SK-N-SH (cell line): ENCODE data around the gene SULT2A1. TPM values are rescaled to one million over a fixed set of nuclear protein-coding genes. Genes with fewer than 3 reads are reported as not detected.

Experiments
- CTCF ChIA-PET: fragments of 300-600, 350-600 bp; formaldehyde crosslinking; extraction: SDS; loops from one replicate; lab custom pipeline; 2021; lab: Yijun Ruan, JAX
- POLR2A ChIA-PET: fragments of 350-600 bp; sonication (Branson Sonifier 250); formaldehyde crosslinking; extraction: SDS; loops from one replicate; lab custom pipeline; 2020; ENCODE audit warnings: antibody characterized with exemption, inconsistent platforms; lab: Yijun Ruan, JAX
- DNase-seq: peaks from one replicate; pipeline ENCODE4 v3.0.0; 2012
- H2AFZ ChIP-seq: fragments of 200-600 bp; sonication (generic); 2 replicates; pipeline ENCODE4 v1.8.1; 2016; ENCODE audit warnings: antibody characterized with exemption, mild to moderate bottlenecking, low read depth
- H3F3A ChIP-seq: fragments of 200-600 bp; sonication (generic); replicated peaks from 2 replicates; pipeline ENCODE3; 2016; ENCODE audit warnings: antibody characterized with exemption, mild to moderate bottlenecking; ENCODE audit not compliant: insufficient read depth
- H3K27ac ChIP-seq, 2 experiments: fragments of 200-500 bp in 1 of 2; fragments of 200-600 bp in 1 of 2; sonication (Bioruptor generic) in 1 of 2; sonication (generic), shearing (Covaris generic) in 1 of 2; 2 replicates each; pipeline versions ENCODE4 v1.5.1 to v1.6.1; 2014 to 2016; ENCODE audit warnings: low read depth in 2 of 2, inconsistent platforms in 1 of 2, low read length in 1 of 2, mild to moderate bottlenecking in 1 of 2, mixed read lengths in 1 of 2
- H3K27me3 ChIP-seq: fragments of 200-600 bp; sonication (generic), shearing (Covaris generic); 2 replicates; pipeline ENCODE4 v1.6.1; 2016; ENCODE audit warnings: mixed run types; ENCODE audit not compliant: insufficient read depth
- H3K36me3 ChIP-seq, 2 experiments: fragments of 200-500 bp in 1 of 2; fragments of 200-600 bp in 1 of 2; sonication (Bioruptor generic) in 1 of 2; sonication (generic) in 1 of 2; replicated peaks in 1 of 2; 2 replicates each; pipeline versions ENCODE3 to v1.5.1; 2014 to 2016; ENCODE audit warnings: low read length in 1 of 2, mild to moderate bottlenecking in 1 of 2; ENCODE audit not compliant: insufficient read depth in 2 of 2, control insufficient read depth in 1 of 2
- H3K4me1 ChIP-seq, 2 experiments: fragments of 200-500 bp in 1 of 2; fragments of 200-600 bp in 1 of 2; sonication (Bioruptor generic) in 1 of 2; sonication (generic), shearing (Covaris generic) in 1 of 2; 2 replicates each; pipeline versions ENCODE4 v1.5.1 to v1.6.1; 2014 to 2016; ENCODE audit warnings: low read depth in 1 of 2, low read length in 1 of 2, mixed run types in 1 of 2; ENCODE audit not compliant: insufficient read depth in 2 of 2, control insufficient read depth in 1 of 2
- H3K4me2 ChIP-seq: fragments of 200-600 bp; sonication (generic), shearing (Covaris generic); 2 replicates; pipeline ENCODE4 v1.6.1; 2017; ENCODE audit warnings: mixed run types
- H3K4me3 ChIP-seq, 2 experiments: fragments of 200-500 bp in 1 of 2; fragments of 200-600 bp in 1 of 2; sonication (Bioruptor generic) in 1 of 2; sonication (generic), shearing (Covaris generic) in 1 of 2; 2 replicates each; pipeline versions ENCODE4 v1.5.1 to v1.8.1; 2014 to 2016; ENCODE audit warnings: low read depth in 2 of 2, inconsistent platforms in 1 of 2, low read length in 1 of 2, mild to moderate bottlenecking in 1 of 2, mixed read lengths in 1 of 2, moderate library complexity in 1 of 2
- H3K79me2 ChIP-seq: fragments of 200-600 bp; sonication (generic); 2 replicates; pipeline ENCODE4 v1.8.1; 2017; ENCODE audit warnings: mild to moderate bottlenecking; ENCODE audit not compliant: insufficient read depth
- H3K9ac ChIP-seq: fragments of 200-600 bp; sonication (generic); 2 replicates; pipeline ENCODE4 v1.6.1; 2017; ENCODE audit warnings: mixed run types
- H3K9me2 ChIP-seq: fragments of 200-600 bp; sonication (generic); 2 replicates; pipeline ENCODE4 v1.6.1; 2017; ENCODE audit warnings: mixed run types
- H3K9me3 ChIP-seq: fragments of 200-600 bp; sonication (generic); 2 replicates; pipeline ENCODE4 v1.6.1; 2017; ENCODE audit warnings: mixed run types, mild to moderate bottlenecking, moderate library complexity
- H4K20me1 ChIP-seq: fragments of 200-600 bp; sonication (generic); 2 replicates; pipeline ENCODE4 v1.6.1; 2017; ENCODE audit warnings: mild to moderate bottlenecking, mixed run types; ENCODE audit not compliant: insufficient read depth
- ELF1 ChIP-seq: IDR thresholded peaks from 2 replicates; pipeline ENCODE4 v1.4.0; 2012
- EZH2phosphoT487 ChIP-seq: fragments of 200-600 bp; sonication (generic); IDR thresholded peaks from 2 replicates; pipeline ENCODE4 v1.6.1; 2017; ENCODE audit warnings: low read depth, mixed run types, mild to moderate bottlenecking, antibody characterized with exemption, moderate library complexity, borderline replicate concordance
- FOSL2 ChIP-seq: IDR thresholded peaks from 2 replicates; pipeline ENCODE4 v1.4.0; 2012; ENCODE audit warnings: low read depth, mild to moderate bottlenecking, moderate library complexity, borderline replicate concordance
- FOXJ3 ChIP-seq: sonication (generic); formaldehyde crosslinking; IDR thresholded peaks from 2 replicates; pipeline ENCODE4 v1.5.1; 2020; ENCODE audit warnings: mild to moderate bottlenecking, missing genetic modification reagents
- FOXM1 ChIP-seq: IDR thresholded peaks from 2 replicates; pipeline ENCODE4 v1.4.0; 2012; ENCODE audit warnings: low read depth, mild to moderate bottlenecking
- MEF2A ChIP-seq: IDR thresholded peaks from 2 replicates; pipeline ENCODE4 v1.4.0; 2012; ENCODE audit warnings: low read depth, borderline replicate concordance
- MXI1 ChIP-seq: IDR thresholded peaks from 2 replicates; pipeline ENCODE4 v1.6.1; 2012; ENCODE audit warnings: mild to moderate bottlenecking, low read depth, low read length, improper control_type of control experiment
- NFIC ChIP-seq: IDR thresholded peaks from 2 replicates; pipeline ENCODE4 v1.4.0; 2012; ENCODE audit warnings: borderline replicate concordance
- NRF1 ChIP-seq: IDR thresholded peaks from 2 replicates; pipeline ENCODE4 v1.6.1; 2012; ENCODE audit warnings: low read depth, mild to moderate bottlenecking, low read length
- POLR2AphosphoS5 ChIP-seq: IDR thresholded peaks from 2 replicates; pipeline ENCODE4 v1.6.1; 2012; ENCODE audit warnings: low read depth, low read length
- RCOR1 ChIP-seq: fragments of 150-350 bp; IDR thresholded peaks from 2 replicates; pipeline ENCODE4 v1.6.1; 2017; ENCODE audit warnings: antibody characterized with exemption, low read length
- RFX5 ChIP-seq: IDR thresholded peaks from 2 replicates; pipeline ENCODE4 v1.6.1; 2012; ENCODE audit warnings: mild to moderate bottlenecking, improper control_type of control experiment, low read length
- RXRA ChIP-seq: IDR thresholded peaks from 2 replicates; pipeline ENCODE4 v1.4.0; 2012; ENCODE audit warnings: low read depth, mild to moderate bottlenecking, borderline replicate concordance
- SMC3 ChIP-seq: IDR thresholded peaks from 2 replicates; pipeline ENCODE4 v1.6.1; 2012; ENCODE audit warnings: low read depth, low read length, improper control_type of control experiment
- TEAD4 ChIP-seq: IDR thresholded peaks from 2 replicates; pipeline ENCODE4 v1.4.0; 2012; ENCODE audit warnings: mild to moderate bottlenecking, borderline replicate concordance; ENCODE audit not compliant: insufficient read depth
- USF1 ChIP-seq: IDR thresholded peaks from 2 replicates; pipeline ENCODE4 v1.4.0; 2012; ENCODE audit warnings: low read depth, borderline replicate concordance
- YY1 ChIP-seq: IDR thresholded peaks from 2 replicates; pipeline ENCODE4 v1.4.0; 2012; ENCODE audit warnings: low read depth, mild to moderate bottlenecking
- WGBS: methylation state at CpG from one replicate; pipeline ENCODE4 v1.1.6; 2017; ENCODE audit warnings: low lambda C conversion rate; 5-methylcytosine and 5-hydroxymethylcytosine counted together
- polyA plus RNA-seq, 3 experiments: library from polyadenylated mRNA; depleted of rRNA; stranded (reverse); fragments of >200 nt; gene quantifications; 2 replicates each; pipeline ENCODE4 v1.2.3, GENCODE V29; 2012
- TF ChIP-seq, protein P1 (sequence below): IDR thresholded peaks from 2 replicates; pipeline ENCODE4 v1.6.1; 2012; ENCODE audit warnings: mild to moderate bottlenecking, low read depth, low read length, moderate library complexity
- TF ChIP-seq, protein P2 (sequence below): fragments of 150-350 bp; IDR thresholded peaks from 2 replicates; pipeline ENCODE4 v1.6.1; 2016; ENCODE audit warnings: mild to moderate bottlenecking, low read depth, low read length
- TF ChIP-seq, protein P3 (sequence below): IDR thresholded peaks from 2 replicates; pipeline ENCODE4 v1.4.0; 2012; ENCODE audit warnings: low read depth
- TF ChIP-seq, protein P4 (sequence below): IDR thresholded peaks from 2 replicates; pipeline ENCODE4; 2012

Gene SULT2A1
- polyA plus RNA-seq, 1 of the 3 experiments (the other 2 are of a cell fraction): not detected

- TF ChIP-seq, protein P1, sequence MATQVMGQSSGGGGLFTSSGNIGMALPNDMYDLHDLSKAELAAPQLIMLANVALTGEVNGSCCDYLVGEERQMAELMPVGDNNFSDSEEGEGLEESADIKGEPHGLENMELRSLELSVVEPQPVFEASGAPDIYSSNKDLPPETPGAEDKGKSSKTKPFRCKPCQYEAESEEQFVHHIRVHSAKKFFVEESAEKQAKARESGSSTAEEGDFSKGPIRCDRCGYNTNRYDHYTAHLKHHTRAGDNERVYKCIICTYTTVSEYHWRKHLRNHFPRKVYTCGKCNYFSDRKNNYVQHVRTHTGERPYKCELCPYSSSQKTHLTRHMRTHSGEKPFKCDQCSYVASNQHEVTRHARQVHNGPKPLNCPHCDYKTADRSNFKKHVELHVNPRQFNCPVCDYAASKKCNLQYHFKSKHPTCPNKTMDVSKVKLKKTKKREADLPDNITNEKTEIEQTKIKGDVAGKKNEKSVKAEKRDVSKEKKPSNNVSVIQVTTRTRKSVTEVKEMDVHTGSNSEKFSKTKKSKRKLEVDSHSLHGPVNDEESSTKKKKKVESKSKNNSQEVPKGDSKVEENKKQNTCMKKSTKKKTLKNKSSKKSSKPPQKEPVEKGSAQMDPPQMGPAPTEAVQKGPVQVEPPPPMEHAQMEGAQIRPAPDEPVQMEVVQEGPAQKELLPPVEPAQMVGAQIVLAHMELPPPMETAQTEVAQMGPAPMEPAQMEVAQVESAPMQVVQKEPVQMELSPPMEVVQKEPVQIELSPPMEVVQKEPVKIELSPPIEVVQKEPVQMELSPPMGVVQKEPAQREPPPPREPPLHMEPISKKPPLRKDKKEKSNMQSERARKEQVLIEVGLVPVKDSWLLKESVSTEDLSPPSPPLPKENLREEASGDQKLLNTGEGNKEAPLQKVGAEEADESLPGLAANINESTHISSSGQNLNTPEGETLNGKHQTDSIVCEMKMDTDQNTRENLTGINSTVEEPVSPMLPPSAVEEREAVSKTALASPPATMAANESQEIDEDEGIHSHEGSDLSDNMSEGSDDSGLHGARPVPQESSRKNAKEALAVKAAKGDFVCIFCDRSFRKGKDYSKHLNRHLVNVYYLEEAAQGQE: no peak
- TF ChIP-seq FOSL2: no peak
- TF ChIP-seq, all 33 proteins: peak for 0
Measured at GRCh38 chr19:47885067-47885463, 1.1 kb downstream of the SULT2A1 start (continued).

DNA sequence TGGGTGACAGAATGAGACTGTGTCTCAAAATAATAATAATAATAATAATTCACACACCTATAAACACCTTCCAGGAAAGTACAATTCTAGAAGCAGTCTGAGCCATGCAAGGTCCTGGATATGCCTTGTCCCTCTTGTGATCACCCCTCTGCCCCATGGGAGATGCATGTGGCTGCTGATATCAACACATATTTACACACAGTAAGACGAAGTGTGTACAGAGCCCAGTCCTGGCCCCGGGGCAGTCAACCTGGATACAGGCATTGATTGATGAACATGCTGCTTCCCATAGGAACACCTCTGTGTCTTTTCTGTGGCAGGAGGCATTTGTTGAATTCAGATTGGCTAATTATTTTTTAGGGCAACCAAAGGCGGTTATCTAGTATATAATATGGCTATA lies 3.2 kb downstream of the SULT2A1 start:
- WGBS: 8% methylated on average over 3 of the region's 3 CpGs
- Histone ChIP-seq H3K79me2 (no peaks in the 10 kb centered on the region), H3K27ac (no peak overlapping the region), H3K4me3 (no peak overlapping the region), H3K9ac (no peak overlapping the region), H3K9me2 (no peaks in the 10 kb centered on the region), H3K4me2 (no peak overlapping the region), H3F3A (peaks cover 3% of the 10 kb centered on the region), H3K9me3 (no peaks in the 10 kb centered on the region), H3K4me1 (no peaks in the 10 kb centered on the region), H2AFZ (no peak overlapping the region), H3K27me3 (peaks cover 35% of the 10 kb centered on the region), H4K20me1 (no peaks in the 10 kb centered on the region), H3K36me3 (no peaks in the 10 kb centered on the region)
- POLR2A ChIA-PET: no interaction called here
- no peak for DNase-seq
- CTCF ChIA-PET: no interaction called here
- no peak for TF ChIP-seq NRF1
- TF ChIP-seq FOXM1: no peak
- no peak for TF ChIP-seq YY1
- no peak for TF ChIP-seq SMC3
- no peak for TF ChIP-seq FOSL2
- TF ChIP-seq RFX5: no peak
- TF ChIP-seq ELF1: no peak

GRCh38 chr19:47881757-47882156 lies 4.4 kb downstream of the SULT2A1 start:
- peaks cover 3% of the 10 kb centered on the region for H3F3A ChIP-seq
- POLR2A ChIA-PET: no interaction called here
- peaks cover 45% of the 10 kb centered on the region for H3K27me3 ChIP-seq
- H3K27ac ChIP-seq: no peak overlapping the region
- no peaks in the 10 kb centered on the region for H3K9me3 ChIP-seq
- no peak overlapping the region for H2AFZ ChIP-seq
- no peaks in the 10 kb centered on the region for H3K79me2 ChIP-seq
- H3K9ac ChIP-seq: no peak overlapping the region
- H3K4me1 ChIP-seq: no peaks in the 10 kb centered on the region
- CTCF ChIA-PET: no interaction called here
- no peak overlapping the region for H3K4me3 ChIP-seq
- no peaks in the 10 kb centered on the region for H3K9me2 ChIP-seq
- H4K20me1 ChIP-seq: no peaks in the 10 kb centered on the region
- no peaks in the 10 kb centered on the region for H3K36me3 ChIP-seq
- WGBS: 21% methylated on average over 5 of the region's 5 CpGs
- DNase-seq: no peak
- H3K4me2 ChIP-seq: no peak overlapping the region
- TF ChIP-seq RCOR1 (no peak), RXRA (no peak), POLR2AphosphoS5 (no peak), MEF2A (no peak), EZH2phosphoT487 (no peak), FOXJ3 (CRISPR knock-in tag) (no peak), MXI1 (no peak), NRF1 (no peak), FOSL2 (no peak), USF1 (no peak), NFIC (no peak), TEAD4 (no peak)
- TF ChIP-seq, protein P2, sequence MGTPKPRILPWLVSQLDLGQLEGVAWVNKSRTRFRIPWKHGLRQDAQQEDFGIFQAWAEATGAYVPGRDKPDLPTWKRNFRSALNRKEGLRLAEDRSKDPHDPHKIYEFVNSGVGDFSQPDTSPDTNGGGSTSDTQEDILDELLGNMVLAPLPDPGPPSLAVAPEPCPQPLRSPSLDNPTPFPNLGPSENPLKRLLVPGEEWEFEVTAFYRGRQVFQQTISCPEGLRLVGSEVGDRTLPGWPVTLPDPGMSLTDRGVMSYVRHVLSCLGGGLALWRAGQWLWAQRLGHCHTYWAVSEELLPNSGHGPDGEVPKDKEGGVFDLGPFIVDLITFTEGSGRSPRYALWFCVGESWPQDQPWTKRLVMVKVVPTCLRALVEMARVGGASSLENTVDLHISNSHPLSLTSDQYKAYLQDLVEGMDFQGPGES: no peak
- TF ChIP-seq, protein P3, sequence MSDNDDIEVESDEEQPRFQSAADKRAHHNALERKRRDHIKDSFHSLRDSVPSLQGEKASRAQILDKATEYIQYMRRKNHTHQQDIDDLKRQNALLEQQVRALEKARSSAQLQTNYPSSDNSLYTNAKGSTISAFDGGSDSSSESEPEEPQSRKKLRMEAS: no peak
- TF ChIP-seq, protein P4, sequence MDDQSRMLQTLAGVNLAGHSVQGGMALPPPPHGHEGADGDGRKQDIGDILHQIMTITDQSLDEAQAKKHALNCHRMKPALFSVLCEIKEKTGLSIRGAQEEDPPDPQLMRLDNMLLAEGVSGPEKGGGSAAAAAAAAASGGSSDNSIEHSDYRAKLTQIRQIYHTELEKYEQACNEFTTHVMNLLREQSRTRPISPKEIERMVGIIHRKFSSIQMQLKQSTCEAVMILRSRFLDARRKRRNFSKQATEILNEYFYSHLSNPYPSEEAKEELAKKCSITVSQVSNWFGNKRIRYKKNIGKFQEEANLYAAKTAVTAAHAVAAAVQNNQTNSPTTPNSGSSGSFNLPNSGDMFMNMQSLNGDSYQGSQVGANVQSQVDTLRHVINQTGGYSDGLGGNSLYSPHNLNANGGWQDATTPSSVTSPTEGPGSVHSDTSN: no peak
